ENCODE data around the gene MARS1.
"Not testable (repeated sequence)": the region's sequence is repeated elsewhere in the genome, so short reads cannot be mapped to it uniquely, and the experiment has no call there.

MARS1 gene

DNA sequence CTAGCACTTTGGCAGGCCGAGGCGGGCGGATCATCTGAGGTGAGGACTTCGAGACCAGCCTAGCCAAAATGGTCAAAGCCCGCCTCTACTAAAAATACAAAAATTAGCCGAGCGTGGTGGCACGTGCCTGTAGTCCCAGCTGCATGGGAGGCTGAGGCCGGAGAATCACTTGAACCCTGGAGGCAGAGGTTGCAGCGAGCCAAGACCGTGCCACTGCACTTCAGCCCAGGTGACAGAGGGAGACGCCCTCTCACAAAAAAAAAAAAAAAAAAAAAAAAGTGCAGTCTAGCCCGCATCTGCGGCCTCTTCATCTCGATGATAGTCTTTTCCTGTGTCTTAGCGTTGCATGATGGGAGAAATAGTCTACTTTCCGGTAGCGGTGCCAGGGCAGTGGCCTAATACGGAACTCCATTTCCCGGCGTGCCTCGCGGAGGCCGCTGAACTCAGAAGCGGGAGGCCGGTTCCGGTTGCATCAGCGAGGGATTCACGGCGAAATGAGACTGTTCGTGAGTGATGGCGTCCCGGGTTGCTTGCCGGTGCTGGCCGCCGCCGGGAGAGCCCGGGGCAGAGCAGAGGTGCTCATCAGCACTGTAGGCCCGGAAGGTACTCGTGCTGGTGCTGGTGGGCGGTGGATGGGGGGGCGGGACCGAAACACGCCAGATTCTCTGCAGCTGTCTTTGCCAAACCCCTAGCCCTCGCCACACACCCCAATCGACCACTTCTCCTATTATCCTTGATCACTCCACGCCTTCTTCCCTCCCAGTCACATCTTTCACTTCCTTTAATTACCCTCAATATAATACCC is at the start of gene MARS1:
Gene MARS1, plus strand, starts transcription at position 472 of the 805 bp plus-strand sequence. Its CDS starts 23 bp downstream, at position 495.
- DNase-seq, result peak; percentile 95

DNA sequence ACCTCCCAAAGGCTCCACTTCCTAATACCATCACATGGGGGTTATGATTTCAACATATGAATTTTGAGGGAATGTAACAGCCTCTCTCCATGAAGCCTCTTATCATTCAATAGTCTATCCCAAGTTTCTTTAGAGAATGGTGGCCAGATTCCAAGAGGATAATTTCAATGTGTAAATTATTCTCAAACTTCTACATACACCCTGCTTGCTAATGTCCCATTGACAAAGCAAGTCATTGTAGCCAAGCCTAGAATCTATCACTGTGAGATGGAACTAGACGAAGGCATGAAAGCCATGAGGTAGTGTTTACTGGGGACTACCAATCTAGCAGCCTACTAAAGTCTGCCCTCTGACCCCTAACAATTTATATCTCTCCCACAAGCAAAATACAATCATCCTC is 49.5 kb upstream of the MARS1 start:
- no peak for DNase-seq

- DNase-seq, result no peak
Measured at GRCh38 chr12:57439762-57440266, 48.1 kb upstream of the MARS1 start.

- DNase-seq, result not testable (repeated sequence)
Measured at GRCh38 chr12:57441393-57441792, 46.5 kb upstream of the MARS1 start.

- no peak for DNase-seq
Measured at GRCh38 chr12:57441846-57442427, 45.9 kb upstream of the MARS1 start.

DNA sequence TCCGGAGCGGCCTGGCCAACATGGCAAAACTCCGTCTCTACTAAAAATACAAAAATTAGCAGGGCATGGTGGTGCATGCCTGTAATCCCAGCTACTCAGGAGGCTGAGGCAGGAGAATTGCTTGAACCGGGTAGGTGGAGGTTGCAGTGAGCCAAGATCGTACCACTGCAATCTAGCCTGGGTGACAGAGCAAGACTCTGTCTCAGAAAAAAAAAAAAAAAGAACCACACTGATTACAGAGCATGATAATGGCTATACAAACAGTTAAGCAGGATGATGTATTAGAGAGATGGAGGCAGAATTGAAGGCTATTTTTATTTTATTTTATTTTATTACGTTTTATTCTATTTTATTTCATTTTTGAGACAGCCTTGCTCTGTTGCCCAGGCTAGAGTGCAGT is 43.5 kb upstream of the MARS1 start:
- DNase-seq, result not testable (repeated sequence)

GRCh38 chr12:57444744-57445143 is 43.1 kb upstream of the MARS1 start:
- no peak for DNase-seq

DNA sequence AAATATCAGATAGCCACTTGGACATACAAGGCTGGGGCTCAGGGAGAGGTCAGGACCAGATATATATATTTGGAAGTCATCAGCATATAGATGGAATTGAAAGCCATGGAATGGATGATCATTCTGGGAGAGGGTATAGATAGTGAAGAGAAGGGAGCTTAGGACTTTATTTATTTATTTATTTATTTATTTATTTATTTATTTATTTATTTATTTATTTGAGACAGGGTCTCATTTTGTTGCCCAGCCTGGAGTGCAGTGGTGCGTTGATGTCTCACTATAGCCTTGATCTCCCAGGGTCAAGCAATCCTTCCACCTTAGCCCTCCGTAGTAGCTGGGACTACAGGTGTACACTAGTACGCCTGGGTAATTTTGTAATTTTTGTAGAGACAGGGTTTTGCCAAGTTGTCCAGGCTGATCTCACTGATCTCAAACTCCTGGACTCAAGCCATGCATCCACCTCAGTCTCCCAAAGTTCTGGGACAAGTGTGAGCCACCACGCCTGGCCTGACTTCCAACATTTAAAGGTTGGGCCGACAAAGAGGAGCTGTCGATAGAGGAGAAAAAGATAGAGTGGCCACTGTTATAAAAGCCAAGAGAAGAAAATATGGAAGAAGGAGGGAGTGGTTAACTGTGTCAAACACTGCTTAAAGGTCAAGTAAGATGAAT is 41.4 kb upstream of the MARS1 start:
- DNase-seq, result no peak

DNA sequence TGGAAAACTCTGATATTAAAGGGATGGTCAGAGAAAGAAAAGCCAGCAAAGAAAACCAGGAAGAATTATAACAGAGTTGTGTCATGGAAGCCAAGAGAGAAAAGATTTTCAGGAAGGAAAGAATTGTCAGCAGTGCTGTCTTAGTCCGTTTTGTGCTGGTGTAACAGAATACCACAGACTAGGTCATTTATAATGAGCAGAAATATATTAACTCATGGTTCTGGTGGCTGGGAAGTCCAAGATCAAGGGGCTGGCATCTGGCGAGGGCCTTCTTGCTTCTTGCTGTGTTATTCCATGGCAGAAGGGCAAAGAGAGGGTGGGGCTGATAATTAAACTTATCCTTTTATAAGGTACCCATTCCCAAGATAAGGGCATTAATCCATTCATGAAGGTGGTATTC is 39.2 kb upstream of the MARS1 start:
- no peak for DNase-seq

DNA sequence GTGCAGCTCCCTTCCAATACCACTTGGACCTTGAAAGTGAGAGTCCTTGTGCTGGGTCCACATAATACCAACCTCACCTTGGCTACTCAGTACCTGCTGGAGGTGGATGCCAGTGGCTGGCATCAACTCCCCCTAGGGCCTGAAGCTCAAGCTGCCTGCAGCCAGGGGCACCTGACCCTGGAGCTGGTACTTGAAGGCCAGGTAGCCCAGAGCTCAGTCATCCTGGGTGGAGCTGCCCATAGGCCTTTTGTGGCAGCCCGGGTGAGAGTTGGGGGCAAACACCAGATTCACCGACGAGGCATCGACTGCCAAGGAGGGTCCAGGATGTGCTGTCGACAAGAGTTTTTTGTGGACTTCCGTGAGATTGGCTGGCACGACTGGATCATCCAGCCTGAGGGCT is 38.5 kb upstream of the MARS1 start:
- DNase-seq, result no peak

- DNase-seq, result no peak
Measured at GRCh38 chr12:57450057-57450456, 37.8 kb upstream of the MARS1 start.

GRCh38 chr12:57451233-57451778 is 36.6 kb upstream of the MARS1 start:
- no peak for DNase-seq

GRCh38 chr12:57452181-57452936 is 35.5 kb upstream of the MARS1 start:
- no peak for DNase-seq

DNA sequence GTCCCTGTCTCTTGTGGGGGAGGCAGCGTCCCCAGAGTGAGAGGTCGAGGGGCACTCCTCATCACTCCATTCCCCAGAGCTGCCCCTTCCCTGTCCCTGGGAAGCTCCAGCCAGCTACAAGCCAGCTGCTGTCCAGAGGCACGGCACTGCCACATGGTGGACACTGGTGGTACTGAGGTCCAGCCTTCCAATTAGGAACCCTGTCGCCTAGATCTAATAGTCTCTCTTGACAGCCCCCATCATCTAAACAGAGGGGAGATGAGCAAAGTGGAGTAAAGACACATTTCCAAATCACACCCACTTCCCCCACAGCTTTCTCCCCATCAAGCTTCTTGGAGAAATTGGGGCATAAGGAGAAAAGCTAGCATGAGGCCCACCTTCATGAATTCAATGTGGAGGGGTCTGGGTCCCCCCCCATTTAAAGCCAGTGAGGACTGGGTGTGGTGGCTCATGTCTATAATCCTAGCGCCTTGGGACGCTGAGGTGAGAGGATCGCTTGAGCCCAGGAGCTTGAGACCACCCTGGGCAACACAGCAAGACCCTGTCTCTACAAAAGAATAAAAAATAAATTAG is 34.8 kb upstream of the MARS1 start:
- peak; percentile 47 for DNase-seq

GRCh38 chr12:57454213-57454565 is 33.7 kb upstream of the MARS1 start:
- DNase-seq, result no peak

DNA sequence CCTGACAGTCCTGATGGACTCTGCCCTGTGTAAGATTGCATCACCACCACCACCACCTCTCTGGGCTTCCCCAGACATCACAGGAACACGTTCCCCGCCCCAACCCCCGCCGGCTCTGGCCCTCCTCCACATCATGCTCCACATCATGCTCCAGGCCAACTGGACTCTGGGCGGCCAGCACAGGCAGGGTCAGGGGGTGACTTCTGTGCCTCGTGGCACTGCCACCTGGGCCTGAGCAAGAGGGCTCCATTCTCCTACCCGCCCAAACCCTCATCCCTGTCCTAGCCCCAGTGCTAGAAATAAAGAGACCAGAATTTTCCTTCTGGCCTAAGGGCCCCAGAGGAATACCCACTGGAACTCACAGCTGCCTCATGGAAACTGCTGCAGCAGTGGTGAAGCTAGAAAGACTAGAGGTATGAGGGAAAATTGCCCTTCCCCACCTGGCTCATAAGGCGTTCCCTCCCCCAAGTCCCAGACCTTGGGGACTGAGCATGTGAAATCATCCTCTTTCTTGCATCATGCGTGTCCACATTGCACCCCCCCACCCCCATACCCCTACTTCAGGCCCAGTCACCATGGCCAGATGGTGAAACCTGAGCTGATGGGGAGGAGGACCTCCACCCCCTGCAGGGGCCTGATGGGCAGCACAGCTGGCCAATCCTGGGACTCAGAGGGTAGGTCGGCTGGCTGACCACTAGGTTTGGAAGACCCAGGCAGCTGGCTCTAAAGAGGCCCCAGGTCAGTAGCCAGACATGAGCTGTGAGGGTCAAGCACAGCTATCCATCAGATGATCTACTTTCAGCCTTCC is 33.1 kb upstream of the MARS1 start, which contains the start of gene INHBE:
Gene INHBE, plus strand, starts transcription at position 742 of the 808 bp plus-strand sequence. CDS start 230 bp downstream, outside the sequence.
- DNase-seq, result no peak

GRCh38 chr12:57455374-57456144 is 32.3 kb upstream of the MARS1 start:
- DNase-seq, result no peak

- peak; percentile 66 for DNase-seq
Measured at GRCh38 chr12:57456145-57456700, 31.6 kb upstream of the MARS1 start.

- DNase-seq, result no peak
Measured at GRCh38 chr12:57456737-57457490, 31.0 kb upstream of the MARS1 start.

Measured in CD4-positive, alpha-beta T cell treated with Interleukin-12 subunit alpha and Interleukin-12 subunit beta, for 1 hour (primary cell).